ENCODE results near the gene ZNF221. TPM values are rescaled to one million over a fixed set of nuclear protein-coding genes. Genes with fewer than 3 reads are reported as not detected.

The ZNF221 gene
- 1.7 and 2.6 TPM in 2 replicates for total RNA-seq

GRCh38 chr19:43950834-43951645 is at the start of gene ZNF221:
ZNF221 (plus strand) TSS chr19:43951228; CDS start chr19:43962727, 11,499 bp downstream.

DNA sequence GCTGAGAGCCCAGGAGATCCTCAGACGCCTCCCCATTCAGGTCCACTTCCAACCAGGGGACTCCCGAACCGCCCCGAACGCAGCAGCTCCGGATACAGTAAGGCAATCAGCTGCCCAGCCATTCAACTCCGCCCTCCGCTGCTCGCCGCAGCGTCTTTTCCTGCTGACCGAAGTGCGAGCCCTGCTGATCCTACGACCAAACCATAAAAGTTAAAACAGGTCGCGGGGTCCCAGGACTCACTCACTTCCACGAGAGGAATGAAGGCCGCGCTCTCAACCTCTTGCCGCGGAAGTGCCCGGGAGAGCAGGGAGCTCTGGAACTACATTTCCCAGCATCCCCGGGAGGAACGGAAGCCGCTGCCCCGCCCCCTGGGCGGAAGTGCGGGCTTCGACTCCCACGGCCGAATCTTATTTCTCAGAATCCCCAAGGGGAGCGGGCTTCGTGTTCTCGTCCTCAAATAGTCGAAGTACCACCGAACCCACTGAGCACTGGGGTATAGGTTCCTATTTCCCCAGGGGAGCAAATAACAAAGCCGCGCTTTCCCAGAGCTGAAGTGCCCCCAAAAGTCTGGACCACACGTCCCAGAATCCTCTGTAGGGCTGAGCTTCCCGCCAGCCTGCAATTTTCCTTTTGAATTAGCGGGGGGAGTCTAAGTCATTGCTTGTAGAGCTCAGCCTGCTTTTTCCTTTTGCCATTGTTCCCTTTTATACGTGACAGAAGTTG is 15.9 kb upstream of the ZNF221 start, which contains the start of gene ZNF45:
TSS of gene ZNF45 (minus strand) at position 298 of the 724 bp plus-strand sequence. CDS start 13,097 bp downstream, outside the sequence.

GRCh38 chr19:43983912-43984686 is 33.1 kb downstream of the ZNF221 start, which contains the start of gene ZNF155:
ZNF155 (plus strand) TSS chr19:43984188; CDS start chr19:43988544, 4,356 bp downstream.

DNA sequence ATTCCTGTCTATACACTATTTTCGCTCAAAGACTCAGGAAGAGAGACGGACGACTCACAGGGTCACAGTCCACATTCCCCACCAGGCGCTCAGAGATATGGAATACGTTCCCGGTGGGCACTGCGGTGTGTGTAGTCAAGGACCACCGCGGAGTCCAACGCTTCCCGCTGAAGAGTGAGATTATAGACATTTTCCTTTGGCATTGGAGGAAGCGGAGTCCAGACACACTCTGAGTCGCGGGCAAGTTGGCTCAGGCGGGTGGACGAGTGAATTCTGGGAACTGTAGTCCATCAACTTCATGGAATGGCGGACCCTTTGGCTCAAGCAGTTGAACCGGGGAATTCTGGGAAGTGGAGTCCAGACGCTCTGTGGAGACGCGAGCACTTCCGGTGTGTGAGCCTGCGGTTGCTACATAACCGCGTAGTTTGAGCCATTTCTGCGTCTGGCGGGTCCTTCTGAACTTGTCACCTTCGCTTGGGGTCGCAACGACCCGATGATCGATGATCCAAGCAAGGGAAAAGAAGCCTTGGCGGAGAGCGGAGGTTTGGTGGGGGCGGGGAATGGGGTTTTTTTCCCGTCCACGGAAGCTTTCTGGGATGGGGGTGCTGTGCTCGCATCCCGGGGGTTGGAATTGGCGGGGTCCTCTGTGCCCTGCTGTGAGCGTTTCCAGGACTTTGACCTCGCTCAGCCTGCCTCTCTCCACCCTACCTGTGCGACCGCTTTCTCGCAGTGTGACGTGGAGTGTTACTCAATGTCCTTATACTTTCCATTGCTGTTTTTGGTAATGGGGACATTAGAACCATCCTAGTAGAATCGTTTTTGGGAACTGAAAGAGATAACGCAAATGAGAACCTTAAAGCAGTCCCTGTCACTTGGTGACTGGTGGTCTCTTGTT is 51.8 kb downstream of the ZNF221 start, which contains the start of gene ZNF230:
TSS of gene ZNF230 (plus strand) at position 392 of the 895 bp plus-strand sequence. CDS start 4,122 bp downstream, outside the sequence.

Other genes with a start within 250 kb of the ZNF221 start
- not detected in 2 replicates for gene IRGC, start 235.2 kb upstream of the ZNF221 start, total RNA-seq
- 3.9 and 7.5 TPM in 2 replicates for gene SMG9, start 196.3 kb upstream of the ZNF221 start, total RNA-seq
- 22.8 and 24.8 TPM in 2 replicates for gene KCNN4, start 170.3 kb upstream of the ZNF221 start, total RNA-seq
- gene LYPD5, start 148.8 kb upstream of the ZNF221 start, total RNA-seq: 1.5 and 2.7 TPM in 2 replicates
- gene ZNF283, start 123.9 kb upstream of the ZNF221 start, total RNA-seq: 5.1 and 11.7 TPM in 2 replicates
- gene ZNF404, start 67.3 kb upstream of the ZNF221 start, total RNA-seq: 0.96 and 1.3 TPM in 2 replicates
- 8.4 and 10.7 TPM in 2 replicates for gene ZNF45, start 15.9 kb upstream of the ZNF221 start, total RNA-seq
- 4.0 and 4.6 TPM in 2 replicates for gene ZNF155, start 33.0 kb downstream of the ZNF221 start, total RNA-seq
- 1.9 and 2.2 TPM in 2 replicates for gene ZNF230, start 51.7 kb downstream of the ZNF221 start, total RNA-seq
- 3.4 TPM in 2 replicates for gene ZNF222, start 74.2 kb downstream of the ZNF221 start, total RNA-seq
- 2.9 and 7.9 TPM in 2 replicates for gene ZNF223, start 100.8 kb downstream of the ZNF221 start, total RNA-seq
- 2.2 and 2.3 TPM in 2 replicates for gene ZNF284, start 120.9 kb downstream of the ZNF221 start, total RNA-seq
- 11.8 and 16.4 TPM in 2 replicates for gene ZNF224, start 143.1 kb downstream of the ZNF221 start, total RNA-seq
- 1.9 and 4.0 TPM in 2 replicates for gene ZNF225, start 162.2 kb downstream of the ZNF221 start, total RNA-seq
- 5.8 and 6.0 TPM in 2 replicates for gene ZNF234, start 190.3 kb downstream of the ZNF221 start, total RNA-seq
- 7.2 and 9.0 TPM in 2 replicates for gene ZNF226, start 213.9 kb downstream of the ZNF221 start, total RNA-seq